GM18868 (cell line): Measurements from ENCODE around the gene GAN.
A peak's percentile ranks its signal among the peaks of the same experiment; 100 is the strongest.
"Not testable (repeated sequence)": the region's sequence is repeated elsewhere in the genome, so short reads cannot be mapped to it uniquely, and the experiment has no call there.

Experiments used
- ATAC-seq: cut with Tn5 transposase; IDR thresholded peaks from one replicate; pipeline ENCODE4 v1.9.1; 2021; ENCODE audit warnings: mild to moderate bottlenecking, moderate library complexity; ENCODE audit not compliant: unreplicated experiment

The GAN gene

GRCh38 chr16:81296631-81297030 lies 18.1 kb upstream of the GAN start:
- ATAC-seq = no peak

GRCh38 chr16:81307770-81308169 lies 7.0 kb upstream of the GAN start:
- no peak for ATAC-seq

- no peak for ATAC-seq
These were observed 4.6 kb upstream of the GAN start for GRCh38 chr16:81310045-81310644.

- ATAC-seq = no peak
These were observed 3.0 kb upstream of the GAN start for GRCh38 chr16:81311762-81312161.

GRCh38 chr16:81313701-81314602 lies 810 bp upstream of the GAN start:
- ATAC-seq = no peak

GRCh38 chr16:81315271-81316175 lies 761 bp downstream of the GAN start:
- peak; percentile 37 for ATAC-seq

- ATAC-seq = no peak
These were observed 1.4 kb downstream of the GAN start for GRCh38 chr16:81316176-81316496.

GRCh38 chr16:81318711-81319110 lies 3.9 kb downstream of the GAN start:
- ATAC-seq = no peak

GRCh38 chr16:81319221-81319912 lies 4.6 kb downstream of the GAN start:
- ATAC-seq = no peak

- no peak for ATAC-seq
These were observed 6.3 kb downstream of the GAN start for GRCh38 chr16:81321039-81321438.

GRCh38 chr16:81321536-81321935 lies 6.8 kb downstream of the GAN start:
- ATAC-seq = no peak

- no peak for ATAC-seq
These were observed 10.0 kb downstream of the GAN start for GRCh38 chr16:81324808-81325207.

- no peak for ATAC-seq
These were observed 12.2 kb downstream of the GAN start for GRCh38 chr16:81327011-81327410.

- no peak for ATAC-seq
These were observed 12.9 kb downstream of the GAN start for GRCh38 chr16:81327447-81328196.

- no peak for ATAC-seq
These were observed 15.2 kb downstream of the GAN start for GRCh38 chr16:81329947-81330346.

GRCh38 chr16:81333356-81333755 lies 18.6 kb downstream of the GAN start:
- no peak for ATAC-seq

- no peak for ATAC-seq
These were observed 20.9 kb downstream of the GAN start for GRCh38 chr16:81335669-81336068.

- no peak for ATAC-seq
These were observed 22.3 kb downstream of the GAN start for GRCh38 chr16:81337097-81337496.

- ATAC-seq = not testable (repeated sequence)
These were observed 30.4 kb downstream of the GAN start for GRCh38 chr16:81345172-81345571.

GRCh38 chr16:81347425-81347824 lies 32.7 kb downstream of the GAN start:
- ATAC-seq = no peak
